Midbrain (tissue), 1 donor: ENCODE measurements around the gene PPARGC1A.
A peak's percentile ranks its signal among the peaks of the same experiment; 100 is the strongest.

Experiments
- DNase-seq: peaks from one replicate; lab custom pipeline; 2025; lab: John Stamatoyannopoulos, UW

PPARGC1A gene

DNA sequence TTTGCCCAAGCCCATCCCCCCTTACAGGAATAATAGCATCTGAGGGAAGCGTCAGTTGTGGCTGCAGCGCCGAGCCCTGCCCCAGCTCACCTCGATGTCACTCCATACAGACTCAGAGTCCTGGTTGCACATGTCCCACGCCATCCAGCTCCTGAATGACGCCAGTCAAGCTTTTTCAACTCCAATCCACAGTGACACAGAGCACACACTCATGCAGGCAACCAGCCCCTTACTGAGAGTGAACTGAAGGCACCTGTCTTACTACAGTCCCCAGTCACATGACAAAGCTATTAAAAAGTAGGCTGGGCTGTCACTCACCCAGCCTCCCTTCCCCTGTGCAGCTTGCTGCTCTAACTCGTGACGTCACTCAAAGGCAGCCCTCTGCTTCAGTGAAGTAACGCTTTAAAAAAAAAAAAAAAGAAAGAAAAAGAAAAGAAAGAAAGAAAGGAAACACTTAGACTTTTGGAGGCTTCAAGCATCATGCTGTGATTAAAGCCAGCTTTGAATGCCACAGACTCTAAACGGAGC lies at the start of gene PPARGC1A:
Gene PPARGC1A, minus strand, starts transcription at position 234 of the 528 bp plus-strand sequence. Its CDS starts 90 bp downstream, at position 144.
- DNase-seq, result peak; percentile 44

GRCh38 chr4:23938796-23939195 lies 48.9 kb upstream of the PPARGC1A start:
- DNase-seq, result peak; percentile 12

DNA sequence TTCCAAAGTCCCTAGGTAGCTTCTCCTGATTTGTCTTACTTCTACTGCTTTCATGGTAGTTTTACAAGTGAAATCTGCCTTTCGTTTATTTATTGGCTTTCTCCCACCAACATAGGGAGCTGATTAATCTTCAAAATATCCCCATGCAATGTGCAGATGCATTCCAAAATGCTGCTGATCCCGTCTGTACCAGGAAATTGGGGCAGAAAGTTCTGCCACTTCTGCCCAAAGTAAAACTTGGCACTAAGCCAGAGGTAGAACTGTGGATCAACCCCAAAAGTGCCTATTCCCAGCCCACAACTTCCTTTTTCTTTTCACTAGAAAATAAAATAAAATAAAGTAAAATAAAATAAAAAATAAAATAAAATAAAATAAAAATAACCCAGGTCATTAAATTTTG lies 47.3 kb upstream of the PPARGC1A start:
- no peak for DNase-seq

- peak; percentile 37 for DNase-seq
These were observed 45.1 kb upstream of the PPARGC1A start for GRCh38 chr4:23934915-23935314.

- no peak for DNase-seq
These were observed 44.4 kb upstream of the PPARGC1A start for GRCh38 chr4:23934223-23934622.

DNA sequence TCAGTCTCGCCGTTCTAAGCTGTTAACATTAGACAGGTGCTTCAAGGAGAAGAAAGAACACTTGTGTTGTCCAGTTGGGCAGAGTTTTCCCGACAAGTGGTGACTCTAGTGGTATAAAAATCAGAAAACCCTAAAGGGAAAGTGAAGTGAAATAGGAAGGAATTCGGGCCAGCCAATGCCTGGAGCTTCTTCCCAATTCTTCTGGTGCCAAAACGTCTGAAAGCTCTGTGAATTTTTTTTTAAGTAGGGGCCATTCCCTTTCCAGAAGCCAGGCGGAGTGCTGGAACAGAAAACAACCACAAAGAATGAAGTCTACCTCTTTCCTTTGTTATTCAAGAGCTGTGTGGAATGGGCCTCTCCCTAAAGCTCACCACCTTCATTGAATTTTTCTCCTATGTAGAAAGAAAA lies 43.1 kb upstream of the PPARGC1A start:
- DNase-seq, result no peak

DNA sequence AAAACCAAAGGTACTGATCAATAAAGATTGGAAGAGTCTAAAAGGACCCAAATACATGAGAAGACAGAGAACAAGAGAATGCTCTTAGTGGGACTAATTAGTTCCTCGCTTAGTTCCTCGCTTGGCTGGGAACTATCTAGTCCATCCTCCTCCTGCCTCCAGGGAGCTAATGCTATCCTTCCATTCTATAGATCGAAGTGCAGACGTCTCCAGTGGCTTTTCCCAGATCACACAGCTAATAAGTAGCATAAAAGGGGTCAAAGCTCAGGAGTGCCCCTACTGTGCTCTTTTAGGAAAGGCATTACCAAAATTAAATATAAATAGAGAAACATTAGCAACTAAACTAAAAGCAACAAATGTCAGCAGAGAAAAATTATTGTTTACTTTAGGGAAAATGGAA lies 42.3 kb upstream of the PPARGC1A start:
- DNase-seq, result no peak

DNA sequence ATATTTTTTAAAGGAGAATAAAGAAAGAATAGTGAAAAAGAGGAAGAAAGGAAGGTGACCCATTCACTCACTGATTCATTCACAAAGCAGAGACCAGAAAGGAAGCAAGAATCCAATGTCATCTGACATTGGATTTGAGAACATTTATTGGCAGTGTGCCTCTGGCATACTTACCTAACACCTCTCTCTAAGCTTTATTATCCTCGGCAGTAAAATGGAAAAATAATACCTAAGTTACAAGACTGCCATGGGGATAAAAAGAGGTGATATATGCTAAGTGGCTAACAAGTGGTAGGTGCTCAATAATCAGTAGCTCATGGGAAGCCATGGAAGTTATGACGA lies 41.6 kb upstream of the PPARGC1A start:
- DNase-seq, result no peak

GRCh38 chr4:23930750-23931488 lies 41.1 kb upstream of the PPARGC1A start:
- peak; percentile 32 for DNase-seq

GRCh38 chr4:23929248-23929647 lies 39.4 kb upstream of the PPARGC1A start:
- DNase-seq, result no peak

DNA sequence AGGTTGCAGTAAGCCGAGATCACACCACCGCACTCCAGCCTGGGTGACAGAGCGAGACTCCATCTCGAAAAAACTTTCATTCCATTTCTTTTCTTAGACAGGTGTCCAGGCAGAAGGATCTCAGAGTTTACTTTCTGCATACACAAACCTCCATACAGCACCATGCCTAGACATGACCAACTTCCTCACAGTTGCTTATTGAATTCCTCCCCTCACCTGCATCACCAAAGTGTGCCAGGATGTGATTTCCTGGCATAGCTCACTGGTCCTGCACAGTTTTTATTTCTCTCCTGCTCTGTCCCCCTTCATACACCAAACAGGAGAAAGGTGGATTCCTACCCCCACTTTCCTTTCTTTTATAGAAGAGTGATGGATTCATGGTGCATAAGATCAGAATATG lies 34.7 kb upstream of the PPARGC1A start:
- no peak for DNase-seq

DNA sequence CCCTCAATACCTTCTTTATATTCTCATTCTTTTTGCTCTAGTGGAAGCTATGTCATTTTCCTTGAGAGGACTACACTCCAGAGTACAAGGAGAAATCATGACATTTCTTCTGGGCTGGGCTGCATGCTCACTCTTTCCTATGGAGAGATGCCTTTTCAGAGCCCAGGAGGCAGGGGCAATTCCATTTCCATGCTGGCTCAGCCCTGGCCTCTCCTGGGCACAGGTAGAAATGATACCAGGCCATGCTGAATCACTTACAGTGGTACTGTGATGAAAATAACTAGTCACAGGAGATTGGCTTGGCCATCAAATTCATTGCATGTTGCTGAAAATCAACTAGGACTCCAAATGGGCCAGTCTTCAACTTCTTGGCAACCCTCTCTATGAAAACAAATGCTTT lies 34.0 kb upstream of the PPARGC1A start:
- DNase-seq, result no peak

DNA sequence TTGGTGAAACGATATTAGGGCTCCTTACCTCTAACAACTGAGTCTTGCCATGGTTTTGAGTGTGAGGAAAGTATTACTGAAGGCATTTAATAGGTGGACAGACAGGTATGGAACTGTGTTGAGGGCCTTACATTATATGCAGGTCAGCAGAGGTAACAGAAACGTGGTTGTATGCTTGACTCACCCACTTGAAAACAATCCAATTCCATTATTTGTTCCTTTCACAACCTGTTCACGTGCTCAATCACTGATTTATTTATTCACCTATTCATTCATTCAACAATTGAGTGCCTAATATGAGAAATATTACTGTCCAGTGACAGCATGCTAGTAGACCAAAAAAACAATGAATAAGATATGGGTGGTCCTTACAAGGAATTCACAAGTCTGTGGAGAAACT lies 33.3 kb upstream of the PPARGC1A start:
- DNase-seq, result no peak

GRCh38 chr4:23922541-23923111 lies 32.8 kb upstream of the PPARGC1A start:
- DNase-seq, result peak; percentile 15

GRCh38 chr4:23922013-23922412 lies 32.2 kb upstream of the PPARGC1A start:
- no peak for DNase-seq

GRCh38 chr4:23921447-23921845 lies 31.6 kb upstream of the PPARGC1A start:
- DNase-seq, result no peak

DNA sequence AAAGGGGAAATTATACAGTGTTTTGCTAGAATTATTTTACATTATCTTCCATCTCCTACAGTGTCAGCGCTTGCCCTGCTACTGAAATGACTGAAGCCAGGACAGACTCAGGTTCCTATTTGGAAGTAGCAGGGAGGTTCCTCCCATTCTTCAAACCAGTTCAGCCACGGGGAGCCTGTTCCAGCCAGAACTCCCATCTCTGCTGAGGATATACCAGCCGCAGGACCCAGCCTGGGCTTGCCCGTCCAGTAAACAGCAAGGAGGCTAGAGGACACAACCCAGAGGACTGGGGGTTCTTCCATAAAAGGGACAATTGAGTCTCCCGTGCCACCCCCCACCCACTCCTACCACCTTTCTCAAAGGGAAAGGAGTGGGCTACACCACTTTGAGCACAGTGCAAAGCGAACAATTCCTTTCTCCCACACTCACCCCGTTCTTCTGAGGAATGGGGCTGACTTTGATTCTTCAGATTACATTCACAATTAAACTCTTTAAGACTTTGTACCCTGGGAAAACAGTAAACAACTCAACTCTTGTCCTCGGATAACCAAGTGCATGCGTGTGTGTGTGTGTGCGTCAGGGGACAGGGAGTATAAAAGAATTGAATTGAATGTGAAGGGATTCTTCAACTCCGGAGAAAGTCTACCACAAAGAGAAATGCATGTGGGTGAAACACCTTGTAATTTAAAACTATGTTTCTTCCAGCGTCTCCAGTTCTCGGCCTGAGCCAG lies 31.0 kb upstream of the PPARGC1A start:
- no peak for DNase-seq

GRCh38 chr4:23920296-23920695 lies 30.4 kb upstream of the PPARGC1A start:
- no peak for DNase-seq

- DNase-seq, result no peak
These were observed 26.4 kb upstream of the PPARGC1A start for GRCh38 chr4:23916282-23916681.

DNA sequence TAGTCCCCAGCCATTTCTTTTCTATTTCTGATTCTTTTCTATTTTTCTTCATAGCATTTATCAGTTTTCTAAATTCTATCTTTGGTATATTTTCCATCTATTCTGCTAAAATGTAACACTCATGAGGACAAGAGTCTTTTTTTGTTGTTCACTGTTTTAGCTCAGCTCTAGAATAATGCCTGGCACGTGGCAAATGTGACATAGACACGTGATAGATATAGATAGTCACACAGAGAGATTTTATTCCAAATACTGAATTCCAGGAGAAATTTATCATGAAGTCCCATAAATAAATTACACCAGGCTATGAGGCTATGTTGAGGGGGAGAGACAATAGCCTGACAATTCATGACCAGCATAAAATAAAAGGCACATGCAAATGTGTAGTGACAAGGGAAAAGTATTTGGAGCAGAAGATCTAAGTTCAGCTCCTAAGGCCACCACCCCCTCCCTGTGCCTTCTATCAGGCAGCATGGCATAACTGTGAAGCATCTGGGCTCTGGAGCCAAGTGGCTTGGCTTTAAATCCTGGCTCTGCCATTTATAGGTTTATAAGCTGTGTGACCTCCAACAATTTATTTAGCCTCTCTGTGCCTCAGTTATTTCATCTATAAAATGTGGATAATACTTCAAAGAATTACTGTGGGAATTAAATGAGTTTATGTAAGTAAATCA lies 25.7 kb upstream of the PPARGC1A start:
- DNase-seq, result no peak

DNA sequence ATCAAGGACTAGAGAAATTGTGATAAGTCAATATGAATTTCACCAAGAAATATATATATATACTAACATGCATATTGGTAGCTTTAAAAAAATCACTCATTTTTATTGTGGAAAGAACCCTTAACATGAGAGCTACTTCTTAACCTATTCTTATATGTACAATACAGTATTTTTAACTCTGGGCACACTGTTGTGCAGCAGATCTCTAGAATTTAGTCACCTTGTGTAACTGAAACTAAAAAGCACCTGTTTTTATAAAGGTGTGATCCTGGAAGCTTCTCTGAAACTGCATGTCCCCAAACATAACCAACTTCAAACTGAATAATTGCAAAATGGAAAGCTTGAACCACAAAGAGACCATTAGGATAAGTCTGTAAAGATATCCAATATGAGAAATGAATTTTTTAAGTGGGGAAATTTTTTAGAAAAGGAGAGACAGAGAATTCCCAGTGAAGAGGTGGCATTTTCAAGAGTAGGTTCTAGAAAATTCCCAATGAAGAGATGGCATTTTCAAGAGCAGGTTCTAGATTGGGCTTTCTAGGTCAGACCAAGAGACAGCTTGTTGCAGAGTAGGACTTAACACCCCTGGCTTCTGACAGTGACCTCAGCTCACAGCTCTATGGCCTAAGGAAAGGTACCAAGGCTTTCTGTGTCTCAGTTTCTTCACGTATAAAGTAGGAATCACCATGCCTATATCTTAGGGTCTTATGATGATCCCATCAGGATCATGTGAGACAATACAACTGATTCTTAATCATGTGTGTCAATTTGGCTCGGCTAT lies 22.0 kb upstream of the PPARGC1A start:
- no peak for DNase-seq

DNA sequence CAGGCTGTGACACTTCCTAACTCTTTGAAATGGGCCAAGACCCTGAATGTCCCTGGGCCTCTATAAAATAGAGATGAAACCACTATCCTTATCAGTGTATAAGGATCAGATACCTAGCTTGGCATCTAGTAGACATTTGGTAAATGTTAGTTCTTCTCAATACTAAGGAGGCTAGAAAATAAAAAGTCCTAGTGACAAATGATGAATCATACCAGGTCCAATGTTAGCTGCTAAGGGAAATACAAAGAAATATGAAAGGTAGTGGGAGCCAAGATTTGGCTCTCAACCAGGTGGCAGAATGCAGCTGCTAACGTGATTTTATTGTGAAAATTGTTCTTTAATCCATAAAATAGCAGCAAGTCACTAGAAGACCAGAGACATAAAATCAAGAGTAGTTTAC lies 19.8 kb upstream of the PPARGC1A start:
- DNase-seq, result no peak
